Superior temporal gyrus (tissue), 1 donor: Measurements from ENCODE around the gene ATP6V1E1.

Source experiments
- DNase-seq: peaks from one replicate; pipeline ENCODE4 v3.0.0-alpha.2; 2016; ENCODE audit errors: extremely low spot score

ATP6V1E1 gene

DNA sequence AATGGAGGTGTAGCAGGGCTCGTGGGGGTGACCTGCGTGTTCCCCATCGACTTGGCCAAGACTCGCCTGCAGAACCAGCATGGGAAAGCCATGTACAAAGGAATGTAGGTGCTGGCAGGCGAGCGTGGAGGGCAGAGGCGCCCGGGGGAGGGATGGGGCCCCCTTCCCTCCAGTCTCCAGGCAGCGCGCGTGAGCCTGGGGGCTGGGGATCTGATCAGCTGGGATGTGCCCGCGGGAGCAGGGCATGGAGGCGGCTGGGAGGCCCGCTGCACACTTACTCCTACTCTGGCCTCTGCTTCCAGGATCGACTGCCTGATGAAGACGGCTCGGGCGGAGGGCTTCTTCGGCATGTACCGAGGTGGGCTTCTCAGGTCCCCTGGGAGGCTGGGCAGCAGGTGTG, 47.5 kb downstream of the ATP6V1E1 start:
- no peak for DNase-seq

DNA sequence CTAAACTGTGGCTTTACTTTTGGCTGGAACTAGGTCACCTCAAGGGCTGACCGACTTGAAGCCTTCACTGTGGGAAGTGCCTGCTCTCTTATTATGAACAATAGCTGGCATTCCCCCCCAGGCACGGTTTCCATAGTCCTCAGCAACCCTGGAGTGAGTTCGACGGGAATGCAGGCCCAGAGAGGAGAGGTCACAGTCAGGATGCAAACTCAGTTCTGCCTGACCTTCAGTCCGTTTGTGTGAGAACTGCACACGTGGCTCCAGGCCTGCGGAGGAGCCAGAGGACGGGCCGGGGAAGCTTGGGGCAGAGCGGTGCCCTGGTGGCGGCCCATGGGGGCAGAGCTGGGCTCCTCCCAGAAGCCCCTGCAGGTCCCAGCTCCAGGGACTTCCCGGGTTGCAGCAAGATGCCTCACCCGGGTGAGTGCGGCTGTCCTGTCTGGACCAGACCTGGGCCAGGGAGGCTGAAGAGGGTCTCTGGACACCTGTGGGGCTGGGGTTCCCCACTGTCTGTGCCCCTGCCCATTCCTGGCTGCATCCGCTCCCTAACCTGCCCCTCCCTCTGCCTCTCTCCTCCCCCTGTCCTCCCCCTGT, 48.0 kb downstream of the ATP6V1E1 start:
- no peak for DNase-seq

DNA sequence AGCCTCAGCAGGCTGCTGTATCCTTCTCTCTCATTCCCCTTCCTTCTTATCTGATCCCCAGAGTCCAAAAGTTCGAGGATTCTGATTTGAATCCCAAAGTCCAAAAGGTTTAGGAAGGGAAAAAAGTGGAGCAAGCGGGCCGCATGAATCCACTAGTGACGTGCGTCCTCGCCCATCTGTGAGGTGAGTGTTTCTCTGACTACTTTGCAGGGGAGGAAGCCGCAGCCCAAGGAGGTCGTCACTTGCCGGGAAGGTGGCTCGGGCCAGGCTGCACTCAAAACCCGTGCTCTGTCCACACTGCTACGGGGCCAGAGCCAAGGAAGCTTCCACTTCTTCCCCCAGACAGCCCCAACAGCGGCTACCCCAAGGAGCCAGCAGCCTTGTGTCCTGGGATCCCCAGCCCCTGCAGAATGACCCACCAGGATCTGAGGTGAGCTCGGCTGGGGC, 49.0 kb downstream of the ATP6V1E1 start:
- DNase-seq, result no peak

DNA sequence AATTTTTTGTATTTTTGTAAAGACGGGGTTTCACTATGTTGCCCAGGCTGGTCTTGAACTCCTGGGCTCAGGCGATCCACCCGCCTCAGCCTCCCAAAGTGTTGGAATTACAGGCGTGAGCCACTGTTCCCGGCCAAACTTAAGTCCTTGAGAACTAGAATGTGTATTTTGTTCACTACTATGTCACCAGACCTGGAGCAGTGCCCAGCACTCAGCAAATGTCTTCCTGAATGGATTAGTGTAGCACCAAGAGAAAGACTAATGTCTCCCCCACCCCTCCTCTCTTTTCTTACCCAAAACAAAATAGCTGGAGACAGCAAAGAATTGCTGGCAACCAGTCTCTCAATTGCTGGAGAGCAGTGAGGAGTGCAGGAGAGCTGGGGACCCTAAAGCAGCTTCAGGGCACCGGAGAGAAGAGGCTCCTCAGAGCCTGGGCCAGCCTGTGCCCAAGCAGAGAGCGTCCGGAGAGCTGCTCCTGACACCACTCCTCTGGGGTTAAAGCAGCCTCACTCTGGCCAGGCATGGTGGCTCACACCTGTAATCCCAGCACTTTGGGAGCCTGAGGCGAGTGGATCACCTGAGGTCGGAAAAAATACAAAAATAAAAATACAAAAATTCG, 50.3 kb downstream of the ATP6V1E1 start:
- DNase-seq, result peak; percentile 76

DNA sequence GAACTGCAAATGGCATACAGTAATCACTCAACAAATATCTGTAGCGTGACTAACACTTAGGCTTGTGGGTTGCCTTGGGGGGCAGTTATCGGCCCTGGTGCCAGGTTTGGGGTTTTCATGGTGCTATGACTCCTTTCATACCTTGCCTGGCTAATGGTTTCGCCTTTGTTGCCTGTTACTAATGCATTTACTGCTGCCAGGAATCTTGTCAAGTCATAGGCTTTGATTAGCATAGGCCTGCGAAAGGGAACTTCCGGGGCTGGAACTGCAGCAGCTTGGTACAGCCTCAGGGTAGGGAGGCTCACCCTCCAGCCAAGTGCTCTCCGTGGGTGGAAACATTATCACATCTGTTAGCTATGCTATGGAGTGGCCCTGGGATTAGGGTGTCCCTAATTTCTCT, 52.1 kb downstream of the ATP6V1E1 start:
- no peak for DNase-seq

DNA sequence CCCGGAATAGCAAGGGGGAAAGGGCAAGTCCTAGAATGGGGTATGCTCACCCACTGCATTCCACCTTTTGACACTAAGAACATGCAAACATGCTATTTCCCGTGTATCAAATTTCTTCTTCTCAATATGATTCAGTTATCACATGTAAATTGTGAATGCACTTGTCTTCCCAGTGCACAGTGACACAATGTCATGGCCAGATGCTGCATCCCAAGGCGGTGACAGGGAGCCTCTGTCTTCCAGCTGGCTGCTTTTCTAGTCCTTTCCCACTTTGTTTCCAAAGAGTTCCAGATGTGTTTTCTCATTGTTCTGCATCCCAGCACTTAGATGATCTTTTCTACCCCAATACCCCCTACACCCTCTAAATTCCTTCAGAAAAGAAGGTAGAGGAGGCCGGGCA, 52.9 kb downstream of the ATP6V1E1 start:
- DNase-seq, result peak; percentile 79

DNA sequence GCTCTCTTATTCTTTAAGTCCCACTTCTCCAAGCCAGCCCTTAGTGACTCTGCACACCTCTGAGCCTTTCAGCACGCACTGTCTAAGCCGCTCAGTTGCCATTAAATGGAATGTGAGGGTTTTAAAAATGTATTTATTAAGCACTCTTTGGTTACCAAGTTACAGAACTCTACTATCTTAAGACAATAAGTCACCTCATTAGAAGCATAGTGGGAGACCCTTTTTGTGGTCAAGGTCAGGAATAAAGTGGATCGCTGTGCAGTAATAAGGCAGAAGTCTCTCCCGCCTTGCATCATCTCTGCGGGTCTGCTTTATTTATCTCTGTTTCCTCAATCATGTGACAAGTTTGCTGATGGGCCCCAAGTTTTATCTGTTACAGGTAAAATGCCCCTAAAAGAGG, 53.4 kb downstream of the ATP6V1E1 start:
- DNase-seq, result no peak

DNA sequence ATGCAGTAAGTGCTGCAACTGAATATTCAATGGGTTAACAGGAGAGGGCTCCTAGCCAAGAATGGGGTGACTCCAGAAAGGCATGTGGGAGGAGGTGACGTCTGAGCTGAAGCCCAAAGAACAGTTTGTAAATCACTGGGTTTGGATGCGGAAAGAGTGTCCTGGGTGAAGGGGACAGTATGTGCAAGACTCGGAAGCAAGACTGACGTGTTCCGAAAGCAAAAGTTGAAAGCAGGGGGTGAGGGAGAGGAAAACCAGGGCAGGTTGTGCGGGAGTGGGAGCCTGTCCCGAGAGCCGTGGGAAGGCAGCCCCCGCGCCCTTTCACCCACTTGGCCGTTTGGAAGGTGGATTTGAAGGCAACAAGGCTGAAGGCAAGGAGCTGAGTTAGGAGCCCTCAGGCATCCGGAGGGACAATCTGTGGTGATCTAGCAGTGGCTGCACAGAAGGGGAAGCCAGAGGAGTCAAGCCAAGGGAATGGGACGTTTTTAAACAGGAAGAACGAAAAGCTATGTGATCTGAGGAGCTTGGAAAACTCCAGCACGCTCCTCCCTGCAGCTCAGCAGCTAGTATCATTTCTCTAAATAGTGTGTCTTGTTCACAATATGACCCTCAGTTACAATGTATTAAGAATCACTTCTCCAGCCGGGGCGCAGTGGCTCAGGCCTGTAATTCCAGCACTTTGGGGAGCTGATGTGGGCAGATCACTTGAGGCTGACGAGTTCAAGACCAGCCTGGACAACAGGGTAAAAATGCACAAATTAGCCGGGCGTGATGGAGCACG, 57.5 kb downstream of the ATP6V1E1 start:
- DNase-seq, result peak; percentile 78

DNA sequence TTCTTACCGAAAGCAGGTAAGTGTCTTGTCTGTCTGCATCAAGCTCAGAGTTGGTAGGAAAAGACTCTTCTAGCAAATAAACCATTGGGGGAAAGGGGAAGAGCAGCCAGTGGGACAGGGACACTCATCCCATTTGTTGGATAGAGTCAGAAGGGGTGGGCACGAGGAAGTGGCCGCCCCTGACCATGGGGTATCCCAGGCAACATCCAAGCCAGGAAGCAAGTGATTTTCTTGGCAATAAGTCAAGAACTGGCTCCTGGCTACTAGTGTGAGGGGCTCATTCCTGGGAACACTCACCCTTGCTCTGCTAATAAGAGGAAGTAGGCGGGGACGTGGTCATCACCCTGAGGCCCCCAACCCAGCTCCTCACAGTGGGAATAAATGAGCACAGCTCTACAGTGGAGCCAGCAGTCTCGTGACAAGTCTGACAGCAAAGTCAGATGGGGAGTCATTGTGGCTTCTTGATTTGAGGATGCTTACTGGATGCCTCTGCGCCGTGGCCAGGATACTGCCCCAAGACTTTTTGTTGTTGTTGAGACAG, 58.5 kb downstream of the ATP6V1E1 start:
- peak; percentile 46 for DNase-seq

DNA sequence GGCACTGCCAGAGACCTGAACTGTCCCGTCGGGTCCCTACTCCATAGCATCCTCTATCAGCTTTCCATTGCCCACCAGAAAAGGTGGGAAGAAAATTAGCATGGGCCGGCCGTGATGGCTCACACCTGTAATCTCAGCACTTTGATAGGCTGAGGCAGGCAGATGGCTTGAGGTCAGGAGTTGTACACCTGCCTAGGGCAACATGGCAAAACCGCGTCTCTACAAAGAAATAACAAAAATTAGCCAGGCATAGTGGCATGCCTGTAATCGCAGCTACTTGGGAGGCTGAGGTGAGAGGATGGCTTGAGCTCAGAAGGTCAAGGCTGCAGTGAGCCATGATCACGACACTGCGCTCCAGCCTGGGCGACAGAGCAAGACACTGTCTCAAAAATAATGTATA, 61.8 kb downstream of the ATP6V1E1 start:
- DNase-seq, result no peak

DNA sequence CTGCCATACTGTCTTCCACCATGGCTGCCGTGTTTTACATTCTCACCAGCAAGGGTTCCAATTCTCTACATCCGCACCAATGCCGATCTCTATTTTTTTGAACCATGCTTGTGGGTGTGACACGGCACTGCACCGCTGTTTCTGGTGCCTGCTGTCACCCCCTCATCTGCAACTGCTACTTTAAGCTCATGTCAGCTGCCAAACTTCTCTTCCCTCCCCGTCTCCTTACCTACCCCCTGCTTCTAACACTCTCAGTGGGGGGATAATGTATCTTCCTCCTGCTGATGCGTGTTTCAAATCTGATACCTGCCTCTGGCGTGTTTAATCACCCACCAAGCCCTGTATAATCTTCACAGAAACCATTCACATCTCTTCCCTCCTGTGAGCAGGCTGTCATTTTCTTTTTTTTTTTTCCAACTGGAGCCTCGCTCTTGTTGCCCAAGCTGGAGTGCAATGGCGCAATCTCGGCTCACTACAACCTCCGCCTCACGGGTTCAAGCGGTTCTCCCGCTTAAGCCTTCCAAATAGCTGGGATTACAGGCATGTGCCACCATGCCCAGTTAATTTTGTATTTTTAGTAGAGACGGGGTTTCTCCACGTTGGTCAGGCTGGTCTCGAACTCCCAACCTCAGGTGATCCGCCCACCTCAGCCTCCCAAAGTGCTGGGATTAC, 62.4 kb downstream of the ATP6V1E1 start:
- DNase-seq, result peak; percentile 15

DNA sequence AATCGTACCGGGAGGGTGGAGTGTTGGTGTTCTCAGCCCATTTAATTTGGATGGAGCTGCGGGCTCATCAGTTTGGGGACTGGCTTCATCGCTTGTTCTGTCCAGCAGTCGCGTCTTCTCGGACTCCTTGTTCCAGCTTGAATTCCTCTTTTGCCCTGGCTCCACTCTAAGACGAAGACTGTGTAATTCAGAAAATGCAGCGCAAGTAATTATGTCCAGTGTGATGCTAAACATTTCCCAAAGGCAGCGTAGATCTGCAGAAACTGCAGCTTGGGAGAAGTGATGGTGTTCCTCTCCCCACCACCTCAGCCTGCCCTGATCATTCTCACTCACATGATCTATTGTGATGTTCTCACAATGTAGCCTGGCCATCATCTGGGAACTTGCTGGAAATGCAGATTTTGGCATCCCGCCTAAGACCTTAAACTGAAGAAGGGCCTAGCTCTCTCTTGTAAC, 64.6 kb downstream of the ATP6V1E1 start:
- peak; percentile 86 for DNase-seq

DNA sequence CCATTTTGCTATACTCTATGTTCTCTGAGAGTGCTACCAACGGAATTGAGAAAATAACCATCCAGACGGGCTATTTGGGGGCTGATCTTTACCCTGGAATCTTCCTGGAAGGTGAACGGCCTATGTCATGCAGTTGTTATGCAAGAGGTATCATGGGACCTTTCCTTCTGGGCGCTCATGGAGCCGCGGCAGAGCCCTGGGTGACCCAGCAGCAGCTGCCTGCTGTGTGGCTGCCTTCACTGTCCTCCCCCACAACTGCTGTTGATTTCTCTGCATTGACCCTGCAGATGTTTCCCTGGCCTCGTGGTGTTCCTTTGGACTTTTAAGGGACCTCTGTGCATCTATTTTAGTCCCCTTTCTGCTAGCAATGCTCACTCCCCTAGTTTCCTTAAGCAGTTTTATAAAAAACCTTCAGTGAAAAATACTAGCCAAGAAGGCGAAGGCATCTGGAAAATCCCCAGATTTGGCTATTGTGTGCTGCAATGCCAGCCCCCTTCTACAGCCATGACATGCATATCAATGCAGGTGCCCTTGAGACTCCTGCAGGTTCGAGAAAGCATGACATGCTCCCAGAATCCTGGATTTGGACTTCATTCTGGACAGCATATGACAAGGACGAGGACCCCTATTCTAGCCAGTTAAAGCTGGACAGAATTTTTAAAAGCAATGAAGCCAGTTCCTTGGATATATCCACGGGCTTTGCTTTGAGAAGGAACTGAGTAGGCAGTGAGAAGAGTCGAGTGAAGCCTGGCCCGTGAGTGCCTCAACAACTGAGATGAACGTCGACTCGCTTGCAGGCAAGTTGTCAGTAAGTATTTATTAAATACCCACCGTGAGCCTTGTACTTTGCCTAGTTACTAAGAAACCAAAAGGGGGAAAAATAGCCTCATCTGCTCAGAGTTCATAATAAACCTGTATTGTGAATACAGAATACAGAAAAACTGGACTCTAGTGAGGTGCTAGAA, 65.4 kb downstream of the ATP6V1E1 start, which contains the start of gene SLC25A18:
TSS of gene SLC25A18 (plus strand) at position 593 of the 965 bp plus-strand sequence. CDS start 16,447 bp downstream, outside the sequence.
- DNase-seq, result peak; percentile 86

DNA sequence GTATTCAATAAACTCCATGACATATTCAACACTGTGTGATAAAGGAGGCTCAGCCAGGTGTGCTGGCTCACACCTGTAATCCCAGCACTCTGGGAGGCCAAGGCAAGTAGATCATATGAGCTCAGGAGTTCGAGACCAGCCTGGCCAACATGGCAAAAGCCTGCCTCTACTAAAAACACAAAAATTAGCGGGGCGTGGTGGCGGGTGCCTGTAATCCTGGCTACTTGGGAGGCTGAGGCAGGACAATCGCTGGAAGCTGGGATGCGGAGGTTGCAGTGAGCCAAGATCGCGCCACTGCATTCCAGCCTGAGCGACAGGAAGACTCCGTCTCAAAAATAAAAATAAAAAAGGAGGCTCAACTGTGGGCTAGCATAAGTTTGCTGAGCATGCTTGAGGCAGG, 69.4 kb downstream of the ATP6V1E1 start:
- no peak for DNase-seq

DNA sequence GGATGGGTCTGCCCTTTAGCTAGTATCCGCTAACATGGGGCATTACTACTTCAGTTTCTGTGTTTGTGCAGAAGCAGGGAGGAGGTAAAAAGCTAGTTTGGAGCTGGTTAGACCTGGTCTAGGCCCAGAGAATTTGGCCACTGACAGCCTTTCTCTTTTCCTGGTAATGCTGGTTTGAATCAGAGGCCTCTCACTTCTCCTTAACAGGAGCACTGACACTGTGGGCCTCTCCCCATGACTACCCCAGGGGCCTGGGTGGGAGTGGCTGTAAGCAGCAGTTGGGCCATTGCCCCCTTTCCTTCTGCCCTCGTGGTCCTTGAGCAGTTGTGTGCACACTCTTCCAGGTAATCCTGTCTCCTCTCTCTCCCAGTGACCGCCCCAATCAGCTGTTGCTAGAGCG, 73.7 kb downstream of the ATP6V1E1 start:
- no peak for DNase-seq

DNA sequence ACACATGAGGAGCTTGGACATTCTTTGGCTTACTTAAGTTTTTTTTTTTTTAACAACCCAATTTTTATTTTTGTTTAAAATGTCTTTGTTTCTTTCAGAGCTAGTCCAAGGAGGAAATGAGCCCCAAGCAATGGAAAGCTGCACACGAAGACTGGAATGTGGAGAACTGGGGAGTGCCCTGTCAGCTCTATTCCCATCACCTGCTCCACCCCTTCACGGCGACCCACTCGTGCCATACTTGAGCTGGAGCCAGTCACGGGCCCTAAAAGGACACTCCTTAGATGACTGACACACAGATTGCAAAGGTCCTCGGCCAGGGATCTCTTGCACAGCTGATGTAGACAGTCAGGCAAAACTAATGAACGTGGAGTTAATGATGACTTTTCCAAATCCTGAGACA, 75.8 kb downstream of the ATP6V1E1 start:
- DNase-seq, result no peak

DNA sequence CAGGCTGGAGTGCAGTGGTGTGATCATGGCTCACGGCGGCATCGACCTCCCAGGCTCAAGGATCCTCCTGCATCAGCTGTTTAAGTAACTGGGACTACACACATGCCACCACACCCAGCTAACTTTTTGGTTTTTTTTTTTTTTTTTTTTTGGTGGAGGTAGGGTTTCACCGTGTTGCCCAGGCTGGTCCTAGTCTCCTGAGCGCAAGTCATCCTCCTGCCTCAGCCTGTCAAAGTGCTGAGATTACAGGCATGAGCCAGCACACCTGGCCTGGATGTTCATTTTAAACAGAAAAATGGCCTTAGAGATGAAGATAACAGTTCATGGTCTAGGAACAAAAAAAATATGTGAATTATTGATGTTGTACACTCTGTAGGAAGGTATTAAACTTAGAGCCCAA, 78.9 kb downstream of the ATP6V1E1 start:
- DNase-seq, result no peak

DNA sequence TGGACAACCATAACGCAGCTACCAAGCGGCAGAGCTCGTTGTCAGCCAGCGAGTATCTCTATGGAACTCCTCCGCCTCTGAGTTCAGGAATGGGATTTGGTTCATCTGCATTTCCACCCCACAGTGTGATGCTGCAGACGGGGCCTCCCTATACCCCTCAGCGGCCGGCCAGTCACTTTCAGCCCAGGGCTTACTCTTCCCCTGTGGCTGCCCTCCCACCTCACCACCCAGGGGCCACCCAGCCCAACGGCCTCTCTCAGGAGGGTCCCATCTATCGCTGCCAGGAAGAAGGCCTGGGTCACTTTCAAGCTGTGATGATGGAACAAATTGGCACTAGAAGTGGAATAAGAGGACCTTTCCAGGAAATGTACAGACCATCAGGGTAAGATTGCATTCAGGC, 79.4 kb downstream of the ATP6V1E1 start:
- DNase-seq, result no peak

DNA sequence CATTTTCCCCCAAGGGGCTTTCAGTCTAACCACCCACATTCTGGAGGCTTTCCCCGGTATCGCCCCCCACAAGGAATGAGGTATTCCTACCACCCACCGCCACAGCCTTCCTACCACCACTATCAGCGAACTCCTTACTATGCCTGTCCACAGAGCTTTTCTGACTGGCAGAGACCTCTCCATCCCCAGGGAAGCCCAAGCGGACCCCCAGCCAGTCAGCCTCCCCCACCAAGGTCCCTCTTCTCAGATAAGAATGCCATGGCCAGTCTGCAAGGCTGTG, 79.9 kb downstream of the ATP6V1E1 start:
- no peak for DNase-seq

DNA sequence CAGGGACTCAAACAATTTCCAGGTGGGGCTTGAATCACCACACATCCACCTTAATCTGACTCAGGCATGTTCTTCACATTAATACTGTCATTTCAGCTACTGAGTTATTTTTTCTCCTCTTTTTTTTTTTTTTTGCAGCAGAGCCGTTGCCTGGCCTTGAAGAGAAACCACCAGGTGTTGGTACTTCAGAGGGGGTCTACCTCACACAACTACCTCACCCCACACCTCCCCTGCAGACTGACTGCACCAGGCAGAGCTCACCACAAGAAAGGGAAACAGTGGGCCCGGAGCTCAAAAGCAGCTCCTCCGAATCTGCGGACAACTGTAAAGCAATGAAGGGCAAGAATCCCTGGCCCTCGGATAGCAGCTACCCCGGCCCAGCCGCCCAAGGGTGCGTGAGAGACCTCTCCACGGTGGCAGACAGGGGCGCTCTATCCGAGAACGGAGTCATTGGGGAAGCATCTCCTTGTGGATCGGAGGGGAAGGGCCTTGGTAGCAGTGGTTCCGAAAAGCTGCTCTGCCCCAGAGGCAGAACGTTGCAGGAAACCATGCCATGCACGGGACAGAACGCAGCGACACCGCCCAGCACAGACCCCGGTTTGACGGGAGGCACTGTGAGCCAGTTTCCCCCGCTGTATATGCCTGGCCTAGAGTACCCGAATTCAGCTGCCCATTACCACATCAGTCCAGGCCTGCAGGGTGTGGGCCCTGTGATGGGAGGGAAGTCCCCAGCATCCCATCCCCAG, 80.4 kb downstream of the ATP6V1E1 start:
- DNase-seq, result no peak
